Measurements from ENCODE around the gene CCDC112. TPM values are rescaled to one million over a fixed set of nuclear protein-coding genes. Genes with fewer than 3 reads are reported as not detected.

CCDC112 gene
- polyA plus RNA-seq, 1 donor (not counting 4 experiments of a cell fraction or from before 2014, with no cell fraction given) = 4.0 TPM

DNA sequence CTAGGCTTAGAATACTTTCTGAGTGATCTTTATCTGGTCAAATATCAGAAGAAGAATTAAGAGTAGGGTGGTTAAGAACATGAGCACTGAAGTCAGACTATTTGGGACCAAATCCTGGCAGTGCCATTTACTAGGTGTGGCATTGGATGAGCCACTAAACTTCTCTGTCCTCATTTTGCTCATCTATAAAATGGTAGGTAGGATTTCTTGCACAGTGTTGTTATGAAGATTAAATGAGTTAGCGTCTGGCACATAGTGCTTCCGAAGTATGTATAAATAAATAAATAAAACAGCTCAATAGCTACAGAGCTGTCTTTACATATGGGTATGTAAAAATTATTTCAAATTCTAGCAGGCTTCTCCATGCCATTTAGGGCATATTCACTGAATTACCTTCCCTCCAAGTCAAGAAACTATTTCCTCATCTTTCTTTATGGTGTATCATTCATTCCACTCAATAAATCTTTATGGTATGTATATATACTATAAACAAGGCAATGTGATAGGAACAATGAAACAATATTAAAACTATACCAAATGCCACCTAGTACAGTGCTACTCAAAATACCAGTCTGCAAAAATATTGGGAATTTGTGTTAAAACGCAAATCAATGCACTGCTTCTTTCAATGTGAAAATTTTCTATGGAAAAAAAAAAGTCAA, 24.0 kb downstream of the CCDC112 start:
- Histone ChIP-seq H4K20me1 (ENCODE audit: control insufficient read depth, extremely low read depth, insufficient read depth, low read length) (no peaks in the 10 kb centered on the region), H3K79me2 (ENCODE audit: control insufficient read depth, insufficient read depth, low read length) (no peaks in the 10 kb centered on the region), H3K9me1 (ENCODE audit: control insufficient read depth, extremely low read depth, insufficient read depth, low read length) (no peaks in the 10 kb centered on the region), H3K4me1 (ENCODE audit: control insufficient read depth, extremely low read depth, insufficient read depth, low read length) (peaks cover 8% of the 10 kb centered on the region), H3K4me2 (ENCODE audit: control insufficient read depth, extremely low read depth, insufficient read depth, low read depth, low read length) (no peak overlapping the region), H3K9me3 (ENCODE audit: control insufficient read depth, low read depth, low read length) (no peaks in the 10 kb centered on the region), H3K9ac (ENCODE audit: control insufficient read depth, extremely low read depth, insufficient read depth, low read length) (no peak overlapping the region), H3K27ac (ENCODE audit: control insufficient read depth, insufficient read depth, low read length) (no peak overlapping the region), H2AFZ (ENCODE audit: control insufficient read depth, low read length) (no peak overlapping the region), H3K27me3 (ENCODE audit: control insufficient read depth, extremely low read depth, insufficient read depth, low read length) (no peaks in the 10 kb centered on the region), H3K4me3 (ENCODE audit: control insufficient read depth in 2 of 3, extremely low read depth in 1 of 3, insufficient read depth in 2 of 3, low read depth in 1 of 3, low read length in 3 of 3) (no peak overlapping the region), H3K36me3 (ENCODE audit: control insufficient read depth in 2 of 2, extremely low read depth in 1 of 2, insufficient read depth in 2 of 2, low read length in 2 of 2) (peaks cover 0 to 7% of the 10 kb centered on the region in 2 experiments)
- dilution Hi-C loops (cut with MboI; ENCODE audit: extremely low pct_ligation_motif_present, low sequenced_read_pairs) = no loop called here
- TF ChIP-seq, protein P1, sequence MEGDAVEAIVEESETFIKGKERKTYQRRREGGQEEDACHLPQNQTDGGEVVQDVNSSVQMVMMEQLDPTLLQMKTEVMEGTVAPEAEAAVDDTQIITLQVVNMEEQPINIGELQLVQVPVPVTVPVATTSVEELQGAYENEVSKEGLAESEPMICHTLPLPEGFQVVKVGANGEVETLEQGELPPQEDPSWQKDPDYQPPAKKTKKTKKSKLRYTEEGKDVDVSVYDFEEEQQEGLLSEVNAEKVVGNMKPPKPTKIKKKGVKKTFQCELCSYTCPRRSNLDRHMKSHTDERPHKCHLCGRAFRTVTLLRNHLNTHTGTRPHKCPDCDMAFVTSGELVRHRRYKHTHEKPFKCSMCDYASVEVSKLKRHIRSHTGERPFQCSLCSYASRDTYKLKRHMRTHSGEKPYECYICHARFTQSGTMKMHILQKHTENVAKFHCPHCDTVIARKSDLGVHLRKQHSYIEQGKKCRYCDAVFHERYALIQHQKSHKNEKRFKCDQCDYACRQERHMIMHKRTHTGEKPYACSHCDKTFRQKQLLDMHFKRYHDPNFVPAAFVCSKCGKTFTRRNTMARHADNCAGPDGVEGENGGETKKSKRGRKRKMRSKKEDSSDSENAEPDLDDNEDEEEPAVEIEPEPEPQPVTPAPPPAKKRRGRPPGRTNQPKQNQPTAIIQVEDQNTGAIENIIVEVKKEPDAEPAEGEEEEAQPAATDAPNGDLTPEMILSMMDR (optimal IDR thresholded peaks at IDR 0.05 in 1 of 3, IDR thresholded peaks at IDR 0.05 in 1 of 3, conservative IDR thresholded peaks at IDR 0.05 in 1 of 3; ENCODE audit: extremely low read depth in 1 of 3, insufficient read depth in 2 of 3, low read length in 3 of 3) = no peak
- no peak for TF ChIP-seq EZH2 (IDR thresholded peaks at IDR 0.05; ENCODE audit: low read length)
- DNase-seq (ENCODE audit: low read depth, low spot score) (no peak), FAIRE-seq (no peak)

DNA sequence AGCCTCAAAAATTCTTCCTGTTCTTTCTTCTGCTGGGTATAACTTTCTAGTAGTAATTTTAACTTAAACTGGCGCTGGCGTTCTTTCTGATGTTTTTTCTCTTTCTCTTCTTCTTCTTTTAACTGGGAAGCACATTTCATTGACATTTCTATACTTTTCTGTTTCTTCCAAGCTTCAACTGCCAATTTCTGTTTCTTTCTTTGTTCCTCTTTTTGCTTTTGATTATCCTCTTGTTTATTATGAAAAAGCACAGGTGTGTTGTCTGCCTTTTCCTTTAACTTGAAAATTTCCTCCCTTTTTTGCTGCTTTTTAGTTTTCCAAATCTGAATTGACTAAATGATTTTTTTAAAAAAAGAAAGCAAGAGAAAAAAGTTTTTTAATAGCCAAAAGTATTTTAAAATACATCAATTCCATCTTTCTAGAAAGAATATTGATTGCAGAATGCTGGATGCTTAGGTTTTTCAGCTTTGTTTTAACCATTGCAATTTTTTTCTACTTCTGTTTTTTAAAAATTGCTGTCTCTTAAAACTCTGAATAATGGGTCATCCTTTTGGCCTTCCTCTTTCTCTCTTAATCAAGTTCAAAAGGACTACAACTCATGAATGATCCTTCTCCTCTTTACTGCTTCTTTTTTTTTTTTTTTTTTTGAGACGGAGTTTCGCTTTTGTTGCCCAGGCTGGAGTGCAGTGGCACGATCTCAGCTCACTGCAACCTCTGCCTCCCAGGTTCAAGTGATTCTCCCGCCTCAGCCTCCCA, 25.0 kb downstream of the CCDC112 start:
- no peaks in the 10 kb centered on the region for H3K9me3 ChIP-seq (ENCODE audit: control insufficient read depth, low read depth, low read length)
- H3K27me3 ChIP-seq (ENCODE audit: control insufficient read depth, extremely low read depth, insufficient read depth, low read length) = no peaks in the 10 kb centered on the region
- peaks cover 0 to 7% of the 10 kb centered on the region in 2 experiments for H3K36me3 ChIP-seq (ENCODE audit: control insufficient read depth in 2 of 2, extremely low read depth in 1 of 2, insufficient read depth in 2 of 2, low read length in 2 of 2)
- H2AFZ ChIP-seq (ENCODE audit: control insufficient read depth, low read length) = no peak overlapping the region
- no peak overlapping the region for H3K4me3 ChIP-seq (ENCODE audit: control insufficient read depth in 2 of 3, extremely low read depth in 1 of 3, insufficient read depth in 2 of 3, low read depth in 1 of 3, low read length in 3 of 3)
- no peaks in the 10 kb centered on the region for H4K20me1 ChIP-seq (ENCODE audit: control insufficient read depth, extremely low read depth, insufficient read depth, low read length)
- no peak overlapping the region for H3K27ac ChIP-seq (ENCODE audit: control insufficient read depth, insufficient read depth, low read length)
- H3K9me1 ChIP-seq (ENCODE audit: control insufficient read depth, extremely low read depth, insufficient read depth, low read length) = no peaks in the 10 kb centered on the region
- TF ChIP-seq, protein P1 (optimal IDR thresholded peaks at IDR 0.05 in 1 of 3, IDR thresholded peaks at IDR 0.05 in 1 of 3, conservative IDR thresholded peaks at IDR 0.05 in 1 of 3; ENCODE audit: extremely low read depth in 1 of 3, insufficient read depth in 2 of 3, low read length in 3 of 3) = no peak
- TF ChIP-seq EZH2 (IDR thresholded peaks at IDR 0.05; ENCODE audit: low read length) = no peak
- no peak overlapping the region for H3K9ac ChIP-seq (ENCODE audit: control insufficient read depth, extremely low read depth, insufficient read depth, low read length)
- dilution Hi-C loops (cut with MboI; ENCODE audit: extremely low pct_ligation_motif_present, low sequenced_read_pairs) = no loop called here
- H3K4me1 ChIP-seq (ENCODE audit: control insufficient read depth, extremely low read depth, insufficient read depth, low read length) = peaks cover 10% of the 10 kb centered on the region
- H3K79me2 ChIP-seq (ENCODE audit: control insufficient read depth, insufficient read depth, low read length) = no peaks in the 10 kb centered on the region
- FAIRE-seq (no peak), DNase-seq (ENCODE audit: low read depth, low spot score) (no peak)
- no peak overlapping the region for H3K4me2 ChIP-seq (ENCODE audit: control insufficient read depth, extremely low read depth, insufficient read depth, low read depth, low read length)

All from keratinocyte (primary cell).